HepG2 (cell line): Measurements from ENCODE around the gene STRN4. TPM values are rescaled to one million over a fixed set of nuclear protein-coding genes. Genes with fewer than 3 reads are reported as not detected.

ENCODE experiments used
- ATAC-seq: fragments of 200-7000 bp; cut with Tn5 transposase; 3 replicates; pipeline ENCODE4 v1.9.1; 2020; ENCODE audit warnings: mild to moderate bottlenecking, moderate library complexity
- BruUV-seq: library from RNA; stranded (reverse); fragments of 400-500 nt; replicated peaks from 2 replicates; lab custom pipeline; 2021; lab: Mats Ljungman, UMichigan
- CTCF ChIA-PET: fragments of 300-600 bp; formaldehyde crosslinking; extraction: SDS; loops from one replicate; lab custom pipeline; 2021; ENCODE audit warnings: low total read pairs, inconsistent platforms, low intra/inter-chr PET ratio; lab: Yijun Ruan, JAX
- POLR2A ChIA-PET: fragments of 350-600 bp; sonication (Branson Sonifier 250); formaldehyde crosslinking; loops from one replicate; lab custom pipeline; 2020; ENCODE audit warnings: antibody characterized with exemption, inconsistent platforms; lab: Yijun Ruan, JAX
- DNase-seq: peaks from one replicate; pipeline ENCODE4 v3.0.0-alpha.2; 2015; ENCODE audit warnings: low spot score
- FAIRE-seq: peaks from 3 replicates; lab custom pipeline; 2011; peaks lifted over from hg19 to GRCh38; lab: Jason Lieb, UNC
- H2AFZ ChIP-seq: one replicate; pipeline ENCODE4 v1.6.1; 2011; ENCODE audit warnings: low read length, inconsistent platforms
- H3K27ac ChIP-seq: fragments of 300-600 bp; 3 replicates; pipeline ENCODE4 v1.8.0; 2011; ENCODE audit warnings: mixed run types, mild to moderate bottlenecking, mixed read lengths, low read length, inconsistent platforms; ENCODE audit not compliant: insufficient read depth; ENCODE audit errors: extremely low read length
- H3K27me3 ChIP-seq, 2 experiments: fragments of 200-600 bp in 1 of 2; 2 replicates in 1 of 2; 3 replicates in 1 of 2; pipeline versions ENCODE4 v1.6.0 to v1.8.0; 2011; ENCODE audit warnings: low read length in 2 of 2, mild to moderate bottlenecking in 2 of 2, moderate library complexity in 2 of 2, inconsistent platforms in 1 of 2; ENCODE audit not compliant: insufficient read depth in 2 of 2, control insufficient read depth in 1 of 2
- H3K36me3 ChIP-seq, 2 experiments: fragments of 200-600 bp in 1 of 2; replicated peaks in 1 of 2; 2 replicates in 1 of 2; 3 replicates in 1 of 2; pipeline versions ENCODE4 v1.5.1 to v1.8.0; 2011; ENCODE audit warnings: low read length in 2 of 2, inconsistent platforms in 1 of 2; ENCODE audit not compliant: insufficient read depth in 2 of 2, control insufficient read depth in 1 of 2
- H3K4me1 ChIP-seq: 2 replicates; pipeline ENCODE4 v1.5.1; 2012; ENCODE audit warnings: low read length, inconsistent platforms; ENCODE audit not compliant: insufficient read depth
- H3K4me2 ChIP-seq: 2 replicates; pipeline ENCODE4 v1.6.0; 2011; ENCODE audit warnings: low read depth, low read length, inconsistent platforms
- H3K4me3 ChIP-seq, 3 experiments: fragments of 200-600 bp in 1 of 3; sonication (generic), shearing (Covaris generic) in 1 of 3; replicated peaks in 1 of 3; 2 replicates each; pipeline ENCODE4 v1.5.1; 2011 to 2016; ENCODE audit warnings: low read length in 3 of 3, inconsistent platforms in 2 of 3, low read depth in 2 of 3, mild to moderate bottlenecking in 2 of 3, control low read depth in 1 of 3, mixed read lengths in 1 of 3; ENCODE audit not compliant: insufficient read depth in 1 of 3
- H3K79me2 ChIP-seq: one replicate; pipeline ENCODE4 v1.6.1; 2011; ENCODE audit warnings: low read length, inconsistent platforms; ENCODE audit not compliant: insufficient read depth
- H3K9ac ChIP-seq: 2 replicates; pipeline ENCODE4 v1.6.0; 2011; ENCODE audit warnings: mild to moderate bottlenecking, low read depth, low read length, inconsistent platforms; ENCODE audit not compliant: insufficient read depth
- H3K9me3 ChIP-seq: 2 replicates; pipeline ENCODE4 v1.5.1; 2012; ENCODE audit warnings: mild to moderate bottlenecking, low read length
- H4K20me1 ChIP-seq: 2 replicates; pipeline ENCODE4 v1.6.0; 2011; ENCODE audit warnings: inconsistent platforms, mild to moderate bottlenecking, low read length, moderate library complexity; ENCODE audit not compliant: insufficient read depth
- CBX2 ChIP-seq, 2 experiments: fragments of 200-600 bp in 1 of 2; sonication (generic); formaldehyde crosslinking in 1 of 2; IDR thresholded peaks; 2 replicates each; pipeline versions ENCODE4 v1.7.0 to v1.8.1; 2018 to 2022; ENCODE audit warnings: low read depth in 2 of 2, low read length in 1 of 2, mild to moderate bottlenecking in 1 of 2, missing genetic modification reagents in 1 of 2
- GRHL1 ChIP-seq: sonication (generic); formaldehyde crosslinking; conservative IDR thresholded peaks from 2 replicates; pipeline ENCODE4 v1.8.0; 2022; ENCODE audit warnings: missing genetic modification reagents
- HNRNPLL ChIP-seq: fragments of 200-400 bp; formaldehyde crosslinking; IDR thresholded peaks from 2 replicates; pipeline ENCODE4 v1.6.1; 2017; ENCODE audit warnings: mild to moderate bottlenecking, low read depth, low read length; ENCODE audit not compliant: poor library complexity, severe bottlenecking
- ZBTB40 ChIP-seq, 2 experiments: fragments of 450-650 bp in 1 of 2; sonication (generic) in 1 of 2; formaldehyde crosslinking in 1 of 2; IDR thresholded peaks; 2 replicates each; pipeline versions ENCODE4 v1.6.1 to v1.8.0; 2016 to 2022; ENCODE audit warnings: antibody characterized with exemption in 1 of 2, mild to moderate bottlenecking in 1 of 2, missing genetic modification reagents in 1 of 2
- ZNF713 ChIP-seq: sonication (generic); formaldehyde crosslinking; IDR thresholded peaks from 2 replicates; pipeline ENCODE4 v1.4.0; 2020; ENCODE audit warnings: mild to moderate bottlenecking, missing genetic modification reagents
- ZNF770 ChIP-seq: sonication (generic); formaldehyde crosslinking; IDR thresholded peaks from 2 replicates; pipeline ENCODE4 v1.5.0; 2020; ENCODE audit warnings: mild to moderate bottlenecking, missing genetic modification reagents
- WGBS: methylation state at CpG from one replicate; pipeline ENCODE4 v1.1.6; 2017; ENCODE audit warnings: low lambda C conversion rate; 5-methylcytosine and 5-hydroxymethylcytosine counted together
- in situ Hi-C: cut with HindIII; loops from 2 replicates; pipeline ENCODE4 v1.10.0; 2017; ENCODE audit warnings: low pct_unique_long_range_greater_than_20kb; ENCODE audit not compliant: extremely low pct_ligation_motif_present
- intact Hi-C: fragments of 100-400 bp; cut with micrococcal nuclease; formaldehyde crosslinking; loops from one replicate; pipeline ENCODE4 v1.10.0; 2022; ENCODE audit not compliant: unreplicated experiment
- polyA plus RNA-seq, 8 experiments: library from polyadenylated mRNA; depleted of rRNA in 3 of 8; stranded (reverse) in 7 of 8; unstranded in 1 of 8; fragments of >200 nt; fragmentation: Illumina TruSeq in 4 of 8; extraction: Trizol in 4 of 8; gene quantifications; 2 replicates each; pipeline versions ENCODE4 v1.2.1 to v1.2.3, GENCODE V29; 2011 to 2016; ENCODE audit warnings: low read depth in 4 of 8, missing spikeins in 1 of 8, mixed read lengths in 1 of 8; ENCODE audit not compliant: insufficient read depth in 1 of 8
- total RNA-seq, 5 experiments: library from RNA; depleted of rRNA; stranded (reverse); fragments of >200 nt; fragmentation: Illumina TruSeq; extraction: Trizol; gene quantifications; 2 replicates each; pipeline ENCODE4 v1.2.3, GENCODE V29; 2016; ENCODE audit warnings: low read depth in 1 of 5

STRN4 gene
- total and polyA plus RNA-seq, 2 of the 13 experiments (the other 11 are each of a cell fraction or from before 2014, with no cell fraction given), result 43.1 to 57.3 TPM

- TF ChIP-seq ZNF713 (CRISPR knock-in tag), result no peak
These were observed 1.2 kb downstream of the STRN4 start (continued) for GRCh38 chr19:46745030-46745429.

- H3K27me3 ChIP-seq, result no peaks in the 10 kb centered on the region; a peak in 2 of 5 replicates
- H3K4me2 ChIP-seq, result peak overlapping the region; percentile 96
- DNase-seq (no peak), ATAC-seq (no peak), FAIRE-seq (no peak)
- in situ Hi-C loops (no loop called here), intact Hi-C loops (no loop called here)
- peak overlapping the region in 2 of 3 experiments; percentile 95 to 98; a peak in 3 of 6 replicates for H3K4me3 ChIP-seq
- BruUV-seq, result TSS peak; percentile 44
- CTCF ChIA-PET, result no interaction called here
- H3K36me3 ChIP-seq, result peaks cover 14 to 27% of the 10 kb centered on the region in 2 experiments
- POLR2A ChIA-PET, result interaction anchor here (1.4 kb wide), 1 partner anchor 37 kb away, joined by 3 read pairs; no protein-coding TSS in a partner anchor
- WGBS, result 92% methylated on average over 12 of the region's 12 CpGs
- peaks cover 28% of the 10 kb centered on the region for H3K4me1 ChIP-seq
- TF ChIP-seq ZBTB40 (IDR thresholded peaks at IDR 0.05) (no peak), ZBTB40 (CRISPR knock-in tag; IDR thresholded peaks at IDR 0.05) (no peak), ZNF770 (CRISPR knock-in tag) (peak; percentile 81), GRHL1 (CRISPR knock-in tag) (no peak), HNRNPLL (no peak), CBX2 (IDR thresholded peaks at IDR 0.05; ENCODE audit: low read depth, low read length) (no peak), CBX2 (CRISPR knock-in tag; IDR thresholded peaks at IDR 0.05; ENCODE audit: low read depth) (no peak)
- peaks cover 68% of the 10 kb centered on the region for H3K79me2 ChIP-seq
- H3K9me3 ChIP-seq, result no peaks in the 10 kb centered on the region
- peak overlapping the region; percentile 94; the same call in 1 of the 2 replicates for H3K9ac ChIP-seq
- H4K20me1 ChIP-seq, result peaks cover 40% of the 10 kb centered on the region
- no peak overlapping the region for H3K27ac ChIP-seq
- H2AFZ ChIP-seq, result no peak overlapping the region
These were observed 2.1 kb downstream of the STRN4 start for GRCh38 chr19:46744005-46744691.
